GDM1 (cell line): ENCODE results near the gene TMA16.
"Not testable (repeated sequence)": the region's sequence is repeated elsewhere in the genome, so short reads cannot be mapped to it uniquely, and the experiment has no call there.

Experiments used
- DNase-seq: peaks from one replicate; lab custom pipeline; 2025; lab: John Stamatoyannopoulos, UW

The TMA16 gene

DNA sequence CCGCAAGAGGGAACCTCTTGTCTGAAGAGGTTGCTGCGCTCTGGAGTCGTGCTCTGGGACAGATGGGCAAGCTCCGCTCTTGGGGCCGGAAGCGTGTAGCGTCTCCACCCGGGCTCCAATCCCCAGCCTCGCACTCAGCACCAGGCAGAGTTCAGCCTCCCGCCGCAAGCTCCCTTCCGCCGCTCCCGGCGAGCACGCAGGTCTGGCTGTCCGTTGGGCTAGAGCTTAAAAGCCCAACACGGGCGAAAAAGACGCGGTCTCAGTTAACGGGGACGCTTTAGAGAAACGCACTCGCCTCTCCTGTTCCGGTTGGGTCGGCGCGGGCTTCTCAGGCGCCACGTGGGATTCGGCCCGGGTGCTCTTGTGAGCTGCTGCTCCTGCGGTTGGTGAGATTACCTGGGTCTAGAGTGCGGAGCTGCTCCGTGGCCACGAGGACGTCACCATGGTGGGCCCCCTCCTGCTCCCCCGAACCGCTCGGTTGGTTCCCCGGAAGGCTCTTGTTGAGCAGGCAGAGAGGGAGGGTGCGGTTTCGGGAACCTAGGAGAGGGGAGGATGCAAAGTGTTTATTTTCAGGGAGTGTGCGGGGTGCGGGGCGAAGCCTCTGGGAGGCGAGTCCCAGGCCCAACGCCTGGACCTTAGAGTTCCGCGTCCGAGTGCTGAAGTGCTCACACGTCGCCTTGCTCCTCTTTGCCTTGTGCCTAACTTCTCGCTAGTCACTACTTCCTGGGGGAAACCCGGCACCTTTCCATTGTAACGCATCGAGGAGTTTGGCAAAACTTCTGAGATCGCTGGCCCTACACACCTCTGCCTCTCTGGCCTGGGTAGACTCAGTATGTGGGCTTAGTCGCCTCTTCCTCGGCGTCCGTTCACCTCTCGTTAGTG, at the start of gene TMA16:
Gene TMA16 (plus strand): TSS at position 331 of the 882 bp plus-strand sequence. CDS start 112 bp downstream, at position 443.
- peak; percentile 93 for DNase-seq

DNA sequence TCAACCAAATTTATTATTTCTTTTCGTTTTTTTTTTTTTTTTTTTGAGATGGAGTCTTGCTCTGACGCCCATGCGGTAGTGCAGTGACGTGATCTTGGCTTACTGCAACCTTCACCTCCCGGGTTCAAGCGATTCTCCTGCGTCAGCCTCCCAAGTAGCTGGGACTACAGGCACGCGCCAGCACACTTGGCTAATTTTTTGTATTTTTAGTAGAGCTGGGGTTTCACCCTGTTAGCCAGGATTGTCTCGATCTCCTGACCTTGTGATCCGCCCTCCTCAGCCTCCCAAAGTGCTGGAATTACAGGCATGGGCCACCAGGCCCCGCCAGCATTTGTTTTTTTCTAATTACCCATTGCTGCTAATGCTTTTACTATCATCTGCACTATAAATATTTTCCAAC, 47.5 kb upstream of the TMA16 start:
- not testable (repeated sequence) for DNase-seq

DNA sequence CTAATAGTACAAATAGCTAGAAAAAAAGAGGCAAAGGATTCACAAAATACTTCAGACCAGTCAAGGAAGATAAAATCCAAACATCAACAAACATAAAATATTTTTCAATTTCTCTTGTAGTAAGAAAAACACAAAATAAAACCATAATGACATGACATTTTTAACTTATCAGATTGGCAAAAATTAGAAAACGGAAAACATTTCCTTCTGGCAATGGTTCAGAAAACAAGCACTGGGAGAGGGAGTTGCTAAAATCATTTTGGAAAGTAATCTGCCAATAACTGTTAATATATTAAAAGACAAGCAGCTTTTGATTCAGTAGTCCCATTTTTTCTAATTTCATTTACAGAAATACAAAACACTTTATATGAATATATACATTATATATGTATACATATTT, 47.0 kb upstream of the TMA16 start:
- DNase-seq = no peak

DNA sequence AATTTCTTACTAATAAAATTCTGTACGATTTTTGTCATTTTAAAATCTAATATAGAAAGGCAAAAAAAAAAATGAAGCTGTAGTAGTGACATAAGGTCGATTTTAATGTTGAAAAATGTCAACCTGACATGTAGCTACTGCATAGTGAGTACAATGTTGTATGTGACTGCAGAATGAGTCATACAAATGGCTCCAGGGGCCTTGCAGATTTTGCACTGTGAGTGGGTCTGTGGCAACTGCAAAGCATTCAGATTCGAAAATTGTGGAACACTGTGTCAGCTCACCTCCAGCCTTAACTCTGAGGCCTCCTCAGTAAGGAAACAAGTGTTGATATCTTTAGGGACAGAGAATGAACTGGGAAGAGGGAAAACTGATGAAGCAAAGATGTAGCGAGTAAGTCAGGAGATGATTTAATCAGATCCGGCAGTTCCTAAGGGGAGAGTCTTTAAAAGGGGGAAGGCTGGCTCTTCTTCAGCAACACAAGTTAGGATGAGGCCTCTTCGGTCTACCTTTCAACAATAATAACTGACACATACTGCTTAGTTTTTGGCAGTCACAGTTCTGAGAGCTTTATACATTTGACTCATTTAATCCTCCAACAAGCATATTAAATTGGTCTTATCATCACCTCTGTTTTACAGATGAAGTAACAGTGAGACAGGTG, 45.8 kb upstream of the TMA16 start:
- DNase-seq = no peak

DNA sequence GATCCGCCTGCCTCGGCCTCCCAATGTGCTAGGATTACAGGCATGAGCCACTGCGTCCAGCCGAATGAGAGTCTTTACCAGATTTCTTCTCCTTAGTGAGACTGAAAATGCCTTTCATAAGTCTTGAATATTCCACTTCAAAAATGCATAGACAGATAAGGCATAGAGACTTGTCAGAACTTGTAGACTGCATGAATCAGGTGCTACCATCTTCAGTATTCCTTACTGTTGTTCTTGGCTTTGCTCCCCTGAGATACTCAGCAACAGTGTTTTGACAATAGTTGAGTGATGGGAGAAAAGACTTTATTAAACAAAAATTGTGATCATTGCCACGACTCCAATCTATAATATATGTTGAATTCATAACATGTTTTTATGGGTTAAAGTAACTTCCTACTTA, 31.9 kb upstream of the TMA16 start:
- DNase-seq = no peak

DNA sequence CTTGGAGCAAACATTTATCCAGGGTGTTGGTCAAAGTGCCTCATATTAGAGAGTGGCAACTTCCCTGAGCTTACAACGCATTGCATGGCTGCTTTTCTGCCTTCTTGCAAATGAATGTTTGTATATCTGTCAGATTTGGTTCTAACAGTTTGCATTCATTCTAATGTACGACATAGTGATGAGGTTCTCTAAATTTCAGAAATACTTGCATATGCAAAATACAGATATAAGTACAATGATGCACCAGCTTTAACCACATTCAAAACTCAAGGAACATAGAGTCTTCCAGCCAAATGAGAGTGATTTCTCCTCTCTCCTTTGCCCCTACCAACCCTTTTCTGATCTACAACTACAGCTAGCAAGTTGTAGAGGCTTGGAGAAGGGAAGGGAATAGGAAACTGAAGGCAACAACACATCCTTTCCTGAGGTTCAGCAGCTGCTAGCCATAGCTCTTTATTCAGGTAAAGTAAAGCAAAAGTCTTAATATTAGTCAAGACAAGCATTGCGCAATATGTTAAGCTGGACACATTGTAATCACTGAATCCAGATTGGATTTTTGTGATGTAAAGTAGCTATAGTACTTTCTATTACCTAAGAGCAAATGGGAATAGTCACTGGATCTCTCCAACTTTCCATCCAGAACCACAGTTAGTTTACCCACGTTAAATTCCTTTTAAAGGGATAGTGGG, 27.3 kb upstream of the TMA16 start:
- no peak for DNase-seq

DNA sequence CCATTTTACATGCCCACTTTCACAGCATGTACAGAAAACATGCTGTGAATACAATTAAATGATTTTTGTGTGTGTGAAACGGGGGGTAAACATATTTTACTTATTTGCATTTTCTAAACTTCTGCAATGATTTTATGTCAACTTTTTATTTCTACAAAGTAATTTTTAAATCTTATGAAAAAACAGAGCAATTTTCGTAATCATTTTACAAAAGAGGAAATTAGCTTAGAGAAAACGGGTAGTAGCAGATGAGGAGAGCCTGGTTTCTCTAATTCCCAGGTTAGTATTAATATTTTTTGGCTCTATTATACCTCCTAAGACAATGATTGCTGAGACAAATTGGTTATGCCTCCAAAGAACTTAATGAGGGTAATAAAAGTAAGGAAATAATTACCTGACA, 24.1 kb upstream of the TMA16 start:
- DNase-seq = no peak

DNA sequence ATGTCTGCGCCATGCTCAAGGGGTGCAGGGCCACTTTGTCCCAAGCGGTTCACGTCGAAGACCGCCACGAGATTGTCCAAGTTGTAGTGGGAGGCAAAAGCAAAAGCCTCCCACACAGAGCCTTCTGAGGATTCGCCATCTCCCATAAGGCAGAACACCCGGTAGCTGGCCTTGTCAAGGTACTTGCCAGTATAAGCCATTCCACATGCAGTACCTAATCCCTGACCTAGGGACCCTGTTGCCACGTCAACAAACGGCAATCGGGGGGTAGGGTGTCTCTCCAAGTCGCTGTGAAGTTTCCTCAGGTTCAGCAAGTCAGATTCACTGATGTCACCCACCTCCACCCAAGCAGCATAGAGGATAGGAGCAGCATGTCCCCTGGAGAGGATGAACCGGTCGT, 21.4 kb upstream of the TMA16 start:
- no peak for DNase-seq

DNA sequence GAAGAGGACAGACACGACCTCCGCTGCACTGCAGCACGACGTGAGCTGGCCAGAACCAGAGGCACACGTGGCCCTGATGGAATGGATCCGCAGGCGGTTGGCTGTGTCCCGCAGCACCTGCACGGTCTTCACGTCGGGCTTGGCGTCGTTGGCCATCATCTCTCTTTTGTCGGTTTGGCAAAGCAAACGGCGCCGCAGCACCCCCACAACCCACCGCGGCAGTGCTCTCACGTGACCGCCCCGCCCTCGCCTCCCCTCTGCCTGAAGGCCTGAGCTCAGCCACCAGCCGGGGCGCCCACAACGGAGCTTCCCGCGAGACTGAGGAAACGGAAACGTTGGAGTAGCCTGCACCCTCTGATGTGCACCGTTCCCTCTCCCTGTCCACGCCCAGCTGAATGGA, 20.9 kb upstream of the TMA16 start, which contains the start of gene TKTL2:
Gene TKTL2 (minus strand): TSS at position 179 of the 400 bp plus-strand sequence. CDS start 20 bp downstream, at position 159.
- no peak for DNase-seq

DNA sequence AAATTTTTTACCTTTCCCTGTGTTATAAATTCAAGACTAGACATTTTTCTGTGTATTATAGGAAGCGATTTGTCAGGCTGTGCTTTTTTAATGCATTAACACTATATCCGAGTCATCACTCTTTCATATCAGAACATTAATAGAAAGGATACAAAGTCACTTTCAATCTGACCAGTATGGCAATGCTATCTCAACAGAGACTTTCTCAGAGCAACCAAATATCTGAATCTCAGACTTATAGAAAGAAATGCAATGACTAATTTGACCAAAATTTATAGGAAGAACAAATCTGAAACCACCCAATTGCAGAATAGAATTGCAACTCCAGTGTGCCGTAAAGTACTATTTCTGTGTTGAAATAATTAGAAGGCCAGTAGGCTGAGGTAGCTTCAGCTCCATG, 20.5 kb upstream of the TMA16 start:
- no peak for DNase-seq

DNA sequence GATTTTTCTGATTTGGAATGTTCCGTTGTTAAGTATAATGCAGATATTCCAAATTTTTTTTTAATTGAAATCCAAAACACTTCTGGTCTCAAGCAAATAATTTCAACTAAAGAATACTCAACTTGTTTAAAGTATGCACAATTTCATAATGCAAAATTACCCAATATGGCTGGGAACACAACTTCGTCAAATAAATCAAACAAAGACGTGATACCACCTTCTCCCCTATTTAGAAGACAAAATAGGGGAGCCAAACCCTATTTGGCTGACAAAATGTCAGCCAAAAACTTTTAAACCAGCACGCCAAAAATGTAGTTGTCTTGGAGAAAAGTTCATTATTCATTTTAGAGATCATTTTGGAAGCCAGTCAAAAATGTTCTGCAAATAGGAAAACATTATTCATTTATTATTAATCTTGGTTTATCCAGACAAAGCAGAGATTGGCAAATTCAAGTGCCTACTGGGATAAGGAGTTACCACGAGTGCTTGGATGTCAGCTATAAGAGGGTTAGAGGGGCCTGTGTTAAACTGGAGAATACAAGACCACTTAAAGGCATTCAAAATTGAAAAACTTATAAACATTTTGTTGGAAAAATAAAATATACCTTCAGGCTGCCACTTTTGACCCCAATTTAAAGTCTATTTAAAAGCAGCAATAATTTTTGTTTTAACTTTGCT, 17.6 kb upstream of the TMA16 start:
- no peak for DNase-seq

DNA sequence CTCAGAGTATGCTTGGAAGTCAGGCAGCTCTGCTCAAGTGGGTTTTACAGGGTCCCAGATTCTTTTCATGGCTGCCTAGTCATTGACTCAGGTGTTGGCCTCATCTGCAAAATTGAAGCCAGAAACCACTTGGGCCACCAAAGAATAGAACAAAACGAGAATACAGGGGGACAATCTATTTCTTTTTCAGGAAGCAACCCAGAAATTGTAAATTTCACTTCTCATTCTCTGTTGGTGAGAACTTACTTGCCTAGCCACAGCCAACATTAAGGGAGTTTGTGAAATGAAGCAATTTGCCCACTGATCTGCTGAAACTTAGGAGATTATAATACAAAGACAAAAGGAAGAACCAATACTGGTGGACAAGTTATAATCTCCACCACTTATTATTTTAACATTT, 12.3 kb upstream of the TMA16 start:
- no peak for DNase-seq

DNA sequence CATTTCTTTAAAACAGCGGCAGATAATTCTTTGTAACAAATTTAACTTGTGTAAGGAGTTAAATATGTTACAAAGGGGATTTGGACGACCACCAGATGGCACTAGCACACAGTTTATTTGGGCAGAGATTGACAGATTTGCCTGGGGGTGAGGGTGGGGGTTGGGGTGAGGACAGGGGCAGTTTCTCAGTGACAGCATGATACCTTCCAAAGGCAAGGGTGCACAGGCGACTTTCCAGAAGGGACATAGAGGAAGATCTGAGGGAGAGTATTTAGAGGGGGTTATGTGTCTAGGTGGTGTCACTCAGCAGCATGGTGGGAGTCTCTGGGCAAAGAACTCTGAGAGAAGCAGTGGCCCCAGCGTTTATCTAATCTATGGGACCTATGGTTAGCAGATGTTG, 9.6 kb upstream of the TMA16 start:
- no peak for DNase-seq

DNA sequence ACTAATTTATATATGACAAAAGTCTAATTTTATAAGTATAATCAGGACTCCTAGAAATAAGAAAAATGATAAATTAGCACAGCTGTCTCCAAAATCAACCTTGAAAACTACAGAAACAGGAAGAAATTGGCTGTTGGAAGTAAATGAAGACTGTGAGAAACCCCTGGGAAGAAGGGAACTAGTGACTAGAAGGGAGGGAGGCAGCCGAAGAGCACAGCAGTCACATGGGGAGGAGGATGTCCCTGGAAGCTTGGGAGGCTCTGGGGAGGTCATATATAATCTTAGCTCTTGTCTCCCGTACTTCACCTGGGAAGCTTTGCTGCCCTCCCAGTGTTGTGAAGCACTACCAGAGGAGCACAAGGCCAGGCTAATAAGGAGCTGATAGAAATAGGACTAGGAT, 8.9 kb upstream of the TMA16 start:
- no peak for DNase-seq

DNA sequence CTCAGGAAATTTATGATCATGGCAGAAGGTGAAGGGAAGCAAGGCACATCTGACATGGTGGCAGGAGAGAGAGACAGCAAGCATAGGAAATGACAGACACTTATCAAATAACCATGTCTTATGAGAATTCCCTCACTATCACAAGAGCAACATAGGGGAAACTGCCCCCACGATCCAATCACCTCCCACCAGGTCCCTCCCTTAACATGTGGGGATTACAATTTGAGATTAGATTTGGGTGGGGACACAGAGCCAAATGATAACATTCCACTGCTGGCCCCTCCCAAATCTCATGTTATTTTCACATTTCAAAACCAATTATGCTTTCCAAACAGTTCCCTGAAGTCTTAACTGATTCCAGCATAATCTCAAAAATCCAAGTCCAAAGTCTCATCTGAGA, 8.2 kb upstream of the TMA16 start:
- no peak for DNase-seq

DNA sequence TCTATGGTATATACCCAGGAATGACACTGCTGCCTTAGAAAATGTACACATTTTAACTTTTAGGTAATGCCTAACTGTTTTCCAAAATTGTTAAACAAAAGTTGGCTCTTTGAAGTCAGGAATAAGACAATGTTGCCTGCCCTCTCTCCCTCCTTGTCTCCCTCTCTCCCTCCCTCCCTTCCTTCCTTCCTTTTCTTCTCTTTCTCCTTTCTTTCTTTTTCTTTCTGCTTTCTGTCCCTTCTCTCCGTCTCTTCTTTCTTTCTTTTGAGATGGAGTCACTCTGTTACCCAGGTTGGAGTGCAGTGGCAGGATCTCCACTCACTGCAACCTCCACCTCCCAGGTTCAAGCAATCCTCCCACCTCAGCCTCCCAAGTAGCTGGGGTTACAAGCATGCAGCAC, 4.6 kb upstream of the TMA16 start:
- DNase-seq = no peak

DNA sequence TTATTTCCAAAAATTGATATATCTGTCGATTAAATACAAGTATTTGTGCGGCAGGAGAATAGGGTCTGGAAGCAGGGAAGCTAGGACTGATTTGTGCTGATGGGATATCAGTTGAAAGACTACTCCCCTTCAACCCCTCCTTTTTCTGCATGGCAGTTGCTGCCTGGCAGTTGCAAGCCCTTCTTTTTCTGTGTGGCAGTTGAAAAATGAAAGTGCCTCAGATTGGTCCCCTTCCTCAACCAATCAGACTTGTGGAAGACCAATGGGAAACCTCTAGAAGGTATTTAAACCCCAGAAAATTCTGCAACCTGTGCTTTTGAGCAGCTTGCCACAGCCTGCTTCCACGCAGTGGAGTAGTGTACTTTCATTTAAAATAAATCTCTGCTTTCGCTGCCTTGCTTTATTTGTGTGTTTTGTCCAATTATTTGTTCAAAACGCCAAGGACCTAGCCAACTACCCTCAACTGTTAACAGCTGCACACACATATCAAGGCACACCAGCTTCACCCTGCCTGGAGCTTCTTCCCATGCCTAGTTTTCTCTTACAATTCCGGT, 1.5 kb upstream of the TMA16 start:
- DNase-seq = peak; percentile 24

DNA sequence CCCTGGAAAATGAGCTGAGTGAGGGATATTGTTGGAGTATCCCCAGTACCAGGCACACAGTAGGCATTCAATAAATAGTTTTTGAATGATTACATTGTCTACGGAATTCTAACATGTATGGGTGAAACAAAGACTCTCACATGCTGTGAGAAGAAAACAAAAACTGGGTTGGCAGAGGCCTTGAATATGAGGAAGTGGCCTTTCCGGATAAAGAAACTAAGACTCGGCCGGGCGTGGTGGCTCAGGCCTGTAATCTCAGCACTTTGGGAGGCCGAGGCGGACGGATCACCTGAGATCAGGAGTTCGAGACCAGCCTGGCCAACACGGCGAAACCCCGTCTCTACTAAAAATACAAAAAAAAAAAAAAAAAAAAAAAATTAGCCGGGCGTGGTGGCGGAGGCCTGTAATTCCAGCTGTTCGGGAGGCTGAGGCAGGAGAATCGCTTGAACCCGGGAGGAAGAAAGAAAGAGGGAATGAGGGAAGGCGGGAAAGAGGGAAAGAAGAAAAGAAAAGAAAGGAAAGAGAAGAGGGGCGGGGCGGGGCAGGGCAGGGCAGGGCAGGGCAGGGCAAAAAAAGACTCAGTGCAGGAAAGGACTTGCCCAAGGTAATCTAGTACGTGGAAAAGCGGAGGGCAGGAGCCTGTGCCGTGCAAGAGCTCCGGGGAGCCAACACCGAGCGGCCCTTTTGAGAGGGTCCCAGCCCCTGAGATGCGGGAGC, 689 bp upstream of the TMA16 start:
- DNase-seq = no peak

DNA sequence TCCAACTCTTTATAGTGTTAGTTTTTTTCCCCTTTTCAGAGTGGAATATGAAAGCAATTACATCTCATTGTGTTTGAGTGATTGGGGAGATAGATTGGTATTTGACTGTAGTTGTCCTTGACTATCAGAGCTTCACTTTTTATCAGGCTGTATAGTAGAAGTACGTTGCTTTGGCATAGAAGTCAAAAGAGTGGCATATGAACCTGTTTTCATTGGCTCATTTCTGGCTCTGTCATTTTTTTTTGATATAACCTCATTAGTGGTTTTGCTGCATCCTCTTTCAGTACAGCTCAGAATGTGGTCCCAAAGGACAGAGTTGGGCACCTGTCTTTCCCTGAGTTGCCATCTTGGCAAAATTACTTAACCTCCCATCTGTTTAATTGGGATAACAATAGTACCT, 1.4 kb downstream of the TMA16 start:
- no peak for DNase-seq

DNA sequence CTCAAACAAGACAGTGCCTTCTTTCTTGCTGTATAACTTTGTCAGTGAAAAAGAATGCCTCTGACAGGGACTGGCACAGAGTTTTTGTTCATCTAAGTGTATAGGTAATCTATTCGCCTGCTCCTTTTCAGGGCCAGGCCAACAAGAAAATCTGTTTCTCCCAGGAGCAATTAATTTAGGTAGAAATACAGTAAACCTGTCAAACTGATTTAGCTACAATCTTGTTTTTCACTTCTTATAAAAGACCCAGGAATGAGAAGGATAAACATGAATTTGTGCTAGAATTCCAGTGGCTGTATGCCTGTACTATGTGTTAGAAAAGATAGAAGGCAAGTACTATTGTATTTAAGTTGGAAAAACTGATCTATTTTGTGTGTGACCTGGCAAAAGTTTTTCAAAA, 6.1 kb downstream of the TMA16 start:
- no peak for DNase-seq

DNA sequence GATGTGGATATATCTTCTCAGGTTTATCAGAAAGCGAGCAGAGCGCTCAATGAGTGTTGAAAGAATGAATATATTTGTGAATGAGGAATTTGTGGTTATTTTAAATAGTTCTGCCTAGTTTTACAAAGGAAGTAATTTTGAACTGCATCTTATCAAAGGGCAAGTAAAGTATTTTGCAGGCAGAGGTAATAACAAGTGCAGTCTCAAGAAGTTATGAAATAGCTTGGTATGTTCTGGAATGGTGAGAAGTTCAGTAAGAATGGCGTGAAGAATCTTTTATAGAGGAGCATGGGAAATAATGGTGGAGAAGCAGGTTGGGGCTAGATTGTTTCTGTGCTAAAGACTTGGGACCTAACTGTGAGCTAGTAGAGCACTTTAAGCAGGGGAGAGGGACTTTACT, 10.9 kb downstream of the TMA16 start:
- DNase-seq = no peak
